ENCODE results near the gene TIMM10.

GRCh38 chr11:57566905-57567514, 36.5 kb upstream of the TIMM10 start:
- TF ChIP-seq CTCF (conservative IDR thresholded peaks at IDR 0.05 in 1 of 2, IDR thresholded peaks at IDR 0.05 in 1 of 2; ENCODE audit: low read depth in 1 of 2, low read length in 2 of 2) (no peak), EZH2 (IDR thresholded peaks at IDR 0.05; ENCODE audit: low read length, missing control alignments) (no peak)

Data from fibroblast of lung (primary cell).